Parathyroid adenoma (tissue), 2 donors: Measurements from ENCODE around the gene CNN2.
A peak's percentile ranks its signal among the peaks of the same experiment; 100 is the strongest.

Experiments used
- H2AFZ ChIP-seq: fragments of 300-600 bp; sonication (generic); one replicate; pipeline ENCODE4 v1.7.0; 2017; ENCODE audit warnings: antibody characterized with exemption, mild to moderate bottlenecking
- H3K27ac ChIP-seq: fragments of 300-600 bp; sonication (generic); one replicate; pipeline ENCODE4 v1.7.0; 2017
- H3K27me3 ChIP-seq: fragments of 300-600 bp; sonication (generic); one replicate; pipeline ENCODE4 v1.7.0; 2017; ENCODE audit warnings: low read length; ENCODE audit not compliant: control insufficient read depth, insufficient read depth
- H3K36me3 ChIP-seq: fragments of 300-600 bp; sonication (generic); one replicate; pipeline ENCODE4 v1.7.0; 2017; ENCODE audit warnings: low read length; ENCODE audit not compliant: control insufficient read depth, insufficient read depth
- H3K4me1 ChIP-seq: fragments of 300-600 bp; sonication (generic); one replicate; pipeline ENCODE4 v1.7.0; 2017; ENCODE audit warnings: control low read depth
- H3K4me2 ChIP-seq: fragments of 300-600 bp; sonication (generic); one replicate; pipeline ENCODE4 v1.7.0; 2017; ENCODE audit warnings: low read length
- H3K4me3 ChIP-seq: fragments of 300-600 bp; sonication (generic); one replicate; pipeline ENCODE4 v1.7.0; 2017; ENCODE audit warnings: low read depth, low read length
- H3K79me2 ChIP-seq: fragments of 300-600 bp; sonication (generic); one replicate; pipeline ENCODE4 v1.7.0; 2017; ENCODE audit warnings: control low read depth
- H3K9ac ChIP-seq: fragments of 300-600 bp; sonication (generic); one replicate; pipeline ENCODE4 v1.7.0; 2017; ENCODE audit warnings: mild to moderate bottlenecking
- H3K9me3 ChIP-seq: fragments of 300-600 bp; sonication (generic); one replicate; pipeline ENCODE4 v1.7.0; 2017; ENCODE audit warnings: low read length; ENCODE audit not compliant: control insufficient read depth
- TF ChIP-seq, protein P1 (sequence below): fragments of 300-600 bp; sonication (generic); IDR thresholded peaks from one replicate; pipeline ENCODE4 v1.7.0; 2017; ENCODE audit warnings: antibody characterized with exemption, mild to moderate bottlenecking
- donor health status: primary hyperparathyroidism.

The CNN2 gene

DNA sequence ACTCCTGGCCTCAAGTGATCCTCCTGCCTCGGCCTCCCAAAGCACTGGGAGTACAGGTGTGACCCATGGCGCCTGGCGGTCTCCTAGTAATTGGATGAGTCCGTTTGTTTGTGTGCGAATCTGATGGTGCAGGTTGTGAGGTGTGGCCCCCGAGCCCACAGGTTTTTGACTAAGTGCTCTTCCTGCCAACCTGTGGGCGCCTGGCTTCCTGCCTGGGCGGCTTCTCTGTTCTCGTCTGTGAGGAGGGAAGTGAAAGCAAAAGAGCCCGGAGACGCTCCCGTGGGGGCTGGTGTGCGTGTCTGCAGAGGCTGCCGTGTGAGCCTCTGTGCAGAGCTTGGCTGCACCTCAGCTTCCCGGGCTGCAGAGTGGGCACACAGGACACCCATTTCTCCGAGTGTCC, 50.5 kb downstream of the CNN2 start:
- no peaks in the 10 kb centered on the region for H3K9me3 ChIP-seq
- no peak overlapping the region for H3K4me3 ChIP-seq
- no peaks in the 10 kb centered on the region for H3K4me1 ChIP-seq
- H3K9ac ChIP-seq = no peak overlapping the region
- H3K79me2 ChIP-seq = no peaks in the 10 kb centered on the region
- no peak overlapping the region for H2AFZ ChIP-seq
- TF ChIP-seq, protein P1, sequence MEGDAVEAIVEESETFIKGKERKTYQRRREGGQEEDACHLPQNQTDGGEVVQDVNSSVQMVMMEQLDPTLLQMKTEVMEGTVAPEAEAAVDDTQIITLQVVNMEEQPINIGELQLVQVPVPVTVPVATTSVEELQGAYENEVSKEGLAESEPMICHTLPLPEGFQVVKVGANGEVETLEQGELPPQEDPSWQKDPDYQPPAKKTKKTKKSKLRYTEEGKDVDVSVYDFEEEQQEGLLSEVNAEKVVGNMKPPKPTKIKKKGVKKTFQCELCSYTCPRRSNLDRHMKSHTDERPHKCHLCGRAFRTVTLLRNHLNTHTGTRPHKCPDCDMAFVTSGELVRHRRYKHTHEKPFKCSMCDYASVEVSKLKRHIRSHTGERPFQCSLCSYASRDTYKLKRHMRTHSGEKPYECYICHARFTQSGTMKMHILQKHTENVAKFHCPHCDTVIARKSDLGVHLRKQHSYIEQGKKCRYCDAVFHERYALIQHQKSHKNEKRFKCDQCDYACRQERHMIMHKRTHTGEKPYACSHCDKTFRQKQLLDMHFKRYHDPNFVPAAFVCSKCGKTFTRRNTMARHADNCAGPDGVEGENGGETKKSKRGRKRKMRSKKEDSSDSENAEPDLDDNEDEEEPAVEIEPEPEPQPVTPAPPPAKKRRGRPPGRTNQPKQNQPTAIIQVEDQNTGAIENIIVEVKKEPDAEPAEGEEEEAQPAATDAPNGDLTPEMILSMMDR = no peak
- no peak overlapping the region for H3K4me2 ChIP-seq
- no peak overlapping the region for H3K27ac ChIP-seq
- no peaks in the 10 kb centered on the region for H3K27me3 ChIP-seq
- H3K36me3 ChIP-seq = no peaks in the 10 kb centered on the region

DNA sequence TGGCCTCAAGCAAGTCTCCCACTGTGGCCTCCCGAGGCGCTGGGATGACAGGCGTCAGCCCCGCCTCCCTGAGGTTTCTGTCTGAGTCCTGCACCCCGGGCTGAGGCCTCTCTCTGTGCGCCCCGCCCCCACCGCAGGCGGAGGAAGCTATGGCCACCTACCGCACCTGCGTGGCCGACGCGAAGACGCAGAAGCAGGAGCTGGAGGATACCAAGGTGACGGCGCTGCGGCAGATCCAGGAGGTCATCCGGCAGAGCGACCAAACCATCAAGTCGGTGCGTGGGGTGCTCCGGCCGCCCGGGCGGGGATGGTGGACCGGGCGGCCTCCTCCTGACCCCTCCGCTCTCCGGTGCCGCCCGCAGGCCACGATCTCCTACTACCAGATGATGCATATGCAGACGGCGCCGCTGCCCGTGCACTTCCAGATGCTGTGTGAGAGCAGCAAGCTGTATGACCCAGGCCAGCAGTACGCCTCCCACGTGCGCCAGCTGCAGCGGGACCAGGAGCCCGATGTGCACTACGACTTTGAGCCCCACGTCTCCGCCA, 53.2 kb downstream of the CNN2 start:
- Histone ChIP-seq H3K4me1 (no peaks in the 10 kb centered on the region), H3K9ac (no peak overlapping the region)

DNA sequence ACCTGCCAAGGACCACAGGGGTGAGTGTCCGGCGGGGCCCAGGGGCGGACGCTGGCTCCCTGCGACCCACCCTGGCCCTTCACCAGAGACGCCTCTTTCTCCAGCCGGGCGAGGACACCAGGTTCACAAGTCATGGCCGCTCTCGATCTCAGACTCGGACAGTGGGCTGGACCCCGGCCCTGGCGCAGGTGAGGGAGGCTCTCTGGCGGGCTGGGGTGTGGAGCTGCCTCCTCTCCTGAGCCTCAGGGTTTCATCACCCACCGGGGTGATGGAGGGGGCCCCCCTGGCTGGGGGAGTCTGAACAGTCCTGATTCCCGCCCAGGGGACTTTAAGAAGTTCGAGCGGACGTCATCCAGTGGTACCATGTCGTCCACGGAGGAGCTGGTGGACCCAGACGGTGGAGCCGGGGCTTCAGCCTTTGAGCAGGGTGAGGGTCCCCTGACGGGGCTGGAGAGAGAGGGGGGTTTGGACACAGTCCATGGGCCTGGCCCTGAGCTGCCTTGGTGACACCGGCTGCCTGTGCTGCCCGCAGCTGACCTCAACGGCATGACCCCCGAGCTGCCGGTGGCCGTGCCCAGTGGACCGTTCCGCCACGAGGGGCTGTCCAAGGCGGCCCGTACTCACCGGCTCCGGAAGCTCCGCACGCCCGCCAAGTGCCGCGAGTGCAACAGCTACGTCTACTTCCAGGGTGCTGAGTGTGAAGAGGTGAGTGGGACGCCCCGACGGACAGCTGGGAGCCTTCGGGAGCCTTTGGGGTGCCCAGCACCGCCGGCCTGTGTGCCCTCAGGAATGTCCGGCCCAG, 54.2 kb downstream of the CNN2 start:
- H3K4me1 ChIP-seq = no peaks in the 10 kb centered on the region
- H3K36me3 ChIP-seq = no peaks in the 10 kb centered on the region

More for the DNA sequence above, 53.2 kb downstream of the CNN2 start:
- Histone ChIP-seq H3K4me2 (no peak overlapping the region), H3K9me3 (no peaks in the 10 kb centered on the region), H3K27ac (no peak overlapping the region), H3K36me3 (no peaks in the 10 kb centered on the region), H3K79me2 (no peaks in the 10 kb centered on the region), H3K27me3 (no peaks in the 10 kb centered on the region), H2AFZ (no peak overlapping the region), H3K4me3 (no peak overlapping the region)
- TF ChIP-seq, protein P1 = no peak

DNA sequence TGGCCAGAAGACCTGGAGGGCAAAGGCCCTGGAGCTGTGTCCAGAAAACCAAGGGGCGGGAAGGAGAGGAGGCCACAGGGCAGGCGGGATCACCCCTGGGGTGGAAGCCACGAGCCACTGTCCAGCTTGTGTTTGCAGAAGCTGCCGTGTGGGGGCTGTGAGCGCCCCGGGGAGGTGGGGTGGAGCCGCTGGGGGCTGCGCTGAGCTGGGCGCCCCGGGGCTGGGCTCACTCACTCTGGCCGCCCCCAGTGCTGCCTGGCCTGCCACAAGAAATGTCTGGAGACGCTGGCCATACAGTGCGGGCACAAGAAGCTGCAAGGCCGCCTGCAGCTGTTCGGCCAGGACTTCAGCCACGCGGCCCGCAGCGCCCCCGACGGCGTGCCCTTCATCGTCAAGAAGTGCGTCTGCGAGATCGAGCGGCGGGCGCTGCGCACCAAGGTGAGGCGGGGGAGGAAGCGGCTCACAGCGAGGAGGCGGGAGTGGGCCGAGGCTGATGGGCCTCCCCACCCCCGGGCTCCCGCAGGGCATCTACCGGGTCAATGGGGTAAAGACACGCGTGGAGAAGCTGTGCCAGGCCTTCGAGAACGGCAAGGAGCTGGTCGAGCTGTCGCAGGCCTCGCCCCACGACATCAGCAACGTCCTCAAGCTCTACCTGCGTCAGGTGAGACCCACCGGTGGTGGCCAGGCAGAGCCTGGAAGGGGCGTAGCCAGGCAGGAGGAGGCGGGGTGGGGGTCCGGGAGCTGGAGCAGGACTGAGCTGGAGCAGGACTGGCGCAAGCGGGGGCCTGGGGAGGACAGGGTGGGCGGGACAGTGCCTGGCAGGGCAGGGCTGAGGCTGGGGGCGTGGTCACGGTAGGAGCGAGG, 55.1 kb downstream of the CNN2 start:
- Histone ChIP-seq H3K4me2 (peak overlapping the region; percentile 60), H3K79me2 (no peaks in the 10 kb centered on the region), H3K36me3 (no peaks in the 10 kb centered on the region), H3K4me3 (peak overlapping the region; percentile 42), H3K9me3 (no peaks in the 10 kb centered on the region), H3K27ac (no peak overlapping the region), H2AFZ (no peak overlapping the region), H3K4me1 (no peaks in the 10 kb centered on the region), H3K9ac (no peak overlapping the region), H3K27me3 (no peaks in the 10 kb centered on the region)
- TF ChIP-seq, protein P1 = no peak

More for the DNA sequence above, 54.2 kb downstream of the CNN2 start:
- Histone ChIP-seq H3K27me3 (no peaks in the 10 kb centered on the region), H3K9me3 (no peaks in the 10 kb centered on the region), H3K27ac (no peak overlapping the region), H3K9ac (no peak overlapping the region), H3K79me2 (no peaks in the 10 kb centered on the region), H3K4me3 (no peak overlapping the region), H3K4me2 (no peak overlapping the region), H2AFZ (no peak overlapping the region)
- TF ChIP-seq, protein P1 = no peak
